HCT116 (cell line): ENCODE measurements around the gene TMEM131. TPM values are rescaled to one million over a fixed set of nuclear protein-coding genes. Genes with fewer than 3 reads are reported as not detected.

Experiments used
- ATAC-seq: fragments of 200-7000 bp; cut with Tn5 transposase; 2 replicates; pipeline ENCODE4 v1.9.1; 2020; ENCODE audit warnings: mild to moderate bottlenecking, moderate library complexity
- BruUV-seq: library from RNA; stranded (reverse); fragments of 400-500 nt; replicated peaks from 2 replicates; lab custom pipeline; 2021; lab: Mats Ljungman, UMichigan
- CTCF ChIA-PET: fragments of 300-600 bp; sonication (Branson Sonifier 250); formaldehyde crosslinking; loops from one replicate; lab custom pipeline; 2021; ENCODE audit warnings: antibody characterized with exemption; lab: Charles Lee
- POLR2A ChIA-PET: fragments of 300-600, 350-600 bp; sonication (Branson Sonifier 250); formaldehyde crosslinking; loops from one replicate; lab custom pipeline; 2021; ENCODE audit warnings: antibody characterized with exemption; lab: Charles Lee
- RAD21 ChIA-PET, 2 experiments: fragments of 300-600 bp; sonication (Branson Sonifier 250); formaldehyde crosslinking; loops; one replicate each; lab custom pipeline; 2023; ENCODE audit warnings: low total read pairs in 2 of 2; ENCODE audit not compliant: uncharacterized antibody in 2 of 2, unreplicated experiment in 2 of 2, low non-redundant PET in 1 of 2; lab: Charles Lee
- DNase-seq: peaks from one replicate; pipeline ENCODE4 v3.0.0-alpha.2; 2010; ENCODE audit warnings: low read depth, low spot score
- H2AFZ ChIP-seq: fragments of 200-600 bp; shearing (Covaris generic), sonication (generic); 2 replicates; pipeline ENCODE4 v1.6.1; 2017; ENCODE audit warnings: low read depth, mixed run types, mixed read lengths, antibody characterized with exemption, low read length; ENCODE audit not compliant: poor library complexity, severe bottlenecking
- H3K27ac ChIP-seq: 2 replicates; pipeline ENCODE4 v1.5.1; 2012; ENCODE audit warnings: low read depth, low read length
- H3K27me3 ChIP-seq: fragments of 200-600 bp; sonication (generic); 2 replicates; pipeline ENCODE4 v1.6.1; 2016; ENCODE audit warnings: mixed run types, low read length, mixed read lengths; ENCODE audit not compliant: insufficient read depth
- H3K36me3 ChIP-seq, 2 experiments: fragments of 200-500 bp in 1 of 2; fragments of 200-600 bp in 1 of 2; sonication (Bioruptor generic) in 1 of 2; sonication (generic) in 1 of 2; 2 replicates each; pipeline versions ENCODE4 v1.5.1 to v1.6.1; 2014 to 2016; ENCODE audit warnings: low read length in 2 of 2, inconsistent platforms in 1 of 2, mixed read lengths in 1 of 2, mixed run types in 1 of 2; ENCODE audit not compliant: insufficient read depth in 2 of 2, control insufficient read depth in 1 of 2
- H3K4me1 ChIP-seq, 2 experiments: fragments of 200-600 bp in 1 of 2; sonication (generic) in 1 of 2; 2 replicates each; pipeline versions ENCODE4 v1.5.1 to v1.6.1; 2012 to 2017; ENCODE audit warnings: low read length in 2 of 2, inconsistent platforms in 1 of 2, mild to moderate bottlenecking in 1 of 2, mixed read lengths in 1 of 2, mixed run types in 1 of 2, moderate library complexity in 1 of 2; ENCODE audit not compliant: insufficient read depth in 2 of 2, control insufficient read depth in 1 of 2
- H3K4me2 ChIP-seq: fragments of 200-600 bp; sonication (generic); 2 replicates; pipeline ENCODE4 v1.6.1; 2017; ENCODE audit warnings: mixed run types, low read length, mixed read lengths
- H3K4me3 ChIP-seq, 2 experiments: fragments of 200-600 bp in 1 of 2; sonication (generic) in 1 of 2; replicated peaks in 1 of 2; 2 replicates each; pipeline ENCODE4 v1.5.1; 2011 to 2016; ENCODE audit warnings: low read length in 2 of 2, control low read depth in 1 of 2, low read depth in 1 of 2, mild to moderate bottlenecking in 1 of 2, mixed read lengths in 1 of 2, mixed run types in 1 of 2
- H3K79me2 ChIP-seq: fragments of 200-600 bp; sonication (generic); 2 replicates; pipeline ENCODE4 v1.6.1; 2017; ENCODE audit warnings: mild to moderate bottlenecking, mixed run types, low read length, moderate library complexity, mixed read lengths; ENCODE audit not compliant: insufficient read depth
- H3K9ac ChIP-seq: fragments of 200-600 bp; sonication (generic); 2 replicates; pipeline ENCODE4 v1.6.1; 2016; ENCODE audit warnings: low read length, mixed read lengths
- H3K9me2 ChIP-seq: fragments of 200-600 bp; sonication (generic), shearing (Covaris generic); 2 replicates; pipeline ENCODE4 v1.6.1; 2017; ENCODE audit warnings: mixed run types, mild to moderate bottlenecking, moderate library complexity; ENCODE audit not compliant: insufficient read depth
- H3K9me3 ChIP-seq, 2 experiments: fragments of 200-500 bp in 1 of 2; fragments of 200-600 bp in 1 of 2; sonication (Bioruptor generic) in 1 of 2; sonication (generic) in 1 of 2; 2 replicates each; pipeline ENCODE4 v1.6.1; 2014 to 2017; ENCODE audit warnings: low read length in 2 of 2, mixed read lengths in 2 of 2, inconsistent platforms in 1 of 2, low read depth in 1 of 2, mild to moderate bottlenecking in 1 of 2, mixed run types in 1 of 2, moderate library complexity in 1 of 2; ENCODE audit not compliant: control insufficient read depth in 1 of 2, insufficient read depth in 1 of 2
- H4K20me1 ChIP-seq: fragments of 200-600 bp; sonication (generic), shearing (Covaris generic); 2 replicates; pipeline ENCODE4 v1.6.1; 2017; ENCODE audit warnings: mixed run types, mild to moderate bottlenecking, moderate library complexity; ENCODE audit not compliant: insufficient read depth
- EZH2 ChIP-seq: fragments of 200-600 bp; sonication (generic); IDR thresholded peaks from 2 replicates; pipeline ENCODE4 v1.6.1; 2017; ENCODE audit warnings: antibody characterized with exemption, mixed run types
- EZH2phosphoT487 ChIP-seq: fragments of 200-600 bp; IDR thresholded peaks from 2 replicates; pipeline ENCODE4 v1.6.1; 2018; ENCODE audit warnings: antibody characterized with exemption, borderline replicate concordance
- POLR2A ChIP-seq: IDR thresholded peaks from 2 replicates; pipeline ENCODE4 v1.7.0; 2011; ENCODE audit warnings: borderline replicate concordance; ENCODE audit not compliant: insufficient read depth, insufficient read length; ENCODE audit errors: extremely low read depth
- POLR2AphosphoS5 ChIP-seq: IDR thresholded peaks from 2 replicates; pipeline ENCODE4 v1.6.1; 2011; ENCODE audit warnings: mild to moderate bottlenecking, low read depth, low read length, moderate library complexity
- RAD21 ChIP-seq: IDR thresholded peaks from 2 replicates; pipeline ENCODE4 v1.6.1; 2012; ENCODE audit warnings: low read depth, mild to moderate bottlenecking
- SIN3A ChIP-seq: IDR thresholded peaks from 2 replicates; pipeline ENCODE4 v1.6.1; 2012; ENCODE audit warnings: low read depth
- SP1 ChIP-seq: IDR thresholded peaks from 2 replicates; pipeline ENCODE4 v1.6.1; 2012; ENCODE audit warnings: low read depth
- SRF ChIP-seq: IDR thresholded peaks from 2 replicates; pipeline ENCODE4 v1.6.1; 2012; ENCODE audit warnings: low read depth
- TCF7L2 ChIP-seq: IDR thresholded peaks from 2 replicates; pipeline ENCODE4 v1.7.0; 2011; ENCODE audit warnings: borderline replicate concordance, inconsistent platforms; ENCODE audit not compliant: insufficient read depth, insufficient read length; ENCODE audit errors: extremely low read depth
- YY1 ChIP-seq: IDR thresholded peaks from 2 replicates; pipeline ENCODE4 v1.6.1; 2011; ENCODE audit warnings: low read length, low read depth, moderate library complexity, mild to moderate bottlenecking; ENCODE audit not compliant: insufficient replicate concordance; ENCODE audit errors: extremely low read depth
- ZNF274 ChIP-seq: fragments of 200-500 bp; sonication (Bioruptor generic); IDR thresholded peaks from 2 replicates; pipeline ENCODE4 v1.6.1; 2014; ENCODE audit warnings: mild to moderate bottlenecking, low read depth, low read length, inconsistent platforms
- intact Hi-C: fragments of 100-400 bp; cut with micrococcal nuclease; formaldehyde crosslinking; loops from 2 replicates; pipeline ENCODE4 v1.10.0; 2022
- total RNA-seq: library from RNA; stranded (reverse); gene quantifications from one replicate; pipeline ENCODE4 v1.2.1, GENCODE V29; 2021; ENCODE audit not compliant: unreplicated experiment
- TF ChIP-seq, protein P1 (sequence below), 3 experiments: fragments of 200-600 bp in 1 of 3; sonication (generic) in 1 of 3; IDR thresholded peaks in 2 of 3; conservative IDR thresholded peaks in 1 of 3; 2 replicates each; pipeline ENCODE4 v1.5.1; 2012 to 2017; ENCODE audit warnings: low read depth in 2 of 3, low read length in 2 of 3, antibody characterized with exemption in 1 of 3, borderline replicate concordance in 1 of 3, control low read depth in 1 of 3, mild to moderate bottlenecking in 1 of 3, mixed read lengths in 1 of 3, mixed run types in 1 of 3, moderate library complexity in 1 of 3; ENCODE audit not compliant: insufficient read depth in 1 of 3
- TF ChIP-seq, protein P2 (sequence below): IDR thresholded peaks from 2 replicates; pipeline ENCODE4 v1.6.1; 2012
- TF ChIP-seq, protein P3 (sequence below): IDR thresholded peaks from 2 replicates; pipeline ENCODE4 v1.6.1; 2012; ENCODE audit warnings: low read depth

TMEM131 gene
- total RNA-seq, 1 experiment from 2014 or later, result 51.5 TPM

DNA sequence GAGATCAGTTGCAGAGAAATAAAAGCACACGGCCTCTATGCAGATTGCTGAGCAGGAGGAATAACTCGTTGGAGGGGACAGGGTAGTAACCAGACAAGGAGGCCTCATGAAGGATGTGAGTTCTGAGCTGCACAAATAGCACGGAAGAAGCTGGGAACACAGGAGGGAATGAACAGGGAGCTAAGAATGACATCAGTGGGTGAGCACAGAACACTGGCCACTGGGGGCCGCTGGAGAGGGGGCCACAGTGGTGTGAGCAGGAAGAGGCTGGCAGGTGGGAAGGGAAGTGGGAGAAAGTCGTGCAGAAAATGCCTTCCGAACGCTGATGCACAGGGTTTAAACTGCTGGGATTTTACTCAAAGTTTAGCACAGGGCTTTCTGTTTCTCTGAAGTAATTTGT is 221.3 kb downstream of the TMEM131 start:
- no peak overlapping the region for H3K9ac ChIP-seq
- H3K27ac ChIP-seq, result no peak overlapping the region
- intact Hi-C loops, result loop anchor here (10.0 kb wide), 1 partner anchor 610 kb away; no protein-coding TSS in a partner anchor
- H3K9me2 ChIP-seq, result no peaks in the 10 kb centered on the region
- DNase-seq (no peak), ATAC-seq (peak; percentile 98)
- no peak overlapping the region for H3K4me3 ChIP-seq
- no peak overlapping the region for H3K4me2 ChIP-seq
- no peaks in the 10 kb centered on the region for H3K79me2 ChIP-seq
- H3K36me3 ChIP-seq, result peaks cover 0 to 3% of the 10 kb centered on the region in 2 experiments; a peak in 2 of 4 replicates
- no peak for TF ChIP-seq ZNF274
- TF ChIP-seq RAD21, result peak; percentile 49
- TF ChIP-seq, protein P1, sequence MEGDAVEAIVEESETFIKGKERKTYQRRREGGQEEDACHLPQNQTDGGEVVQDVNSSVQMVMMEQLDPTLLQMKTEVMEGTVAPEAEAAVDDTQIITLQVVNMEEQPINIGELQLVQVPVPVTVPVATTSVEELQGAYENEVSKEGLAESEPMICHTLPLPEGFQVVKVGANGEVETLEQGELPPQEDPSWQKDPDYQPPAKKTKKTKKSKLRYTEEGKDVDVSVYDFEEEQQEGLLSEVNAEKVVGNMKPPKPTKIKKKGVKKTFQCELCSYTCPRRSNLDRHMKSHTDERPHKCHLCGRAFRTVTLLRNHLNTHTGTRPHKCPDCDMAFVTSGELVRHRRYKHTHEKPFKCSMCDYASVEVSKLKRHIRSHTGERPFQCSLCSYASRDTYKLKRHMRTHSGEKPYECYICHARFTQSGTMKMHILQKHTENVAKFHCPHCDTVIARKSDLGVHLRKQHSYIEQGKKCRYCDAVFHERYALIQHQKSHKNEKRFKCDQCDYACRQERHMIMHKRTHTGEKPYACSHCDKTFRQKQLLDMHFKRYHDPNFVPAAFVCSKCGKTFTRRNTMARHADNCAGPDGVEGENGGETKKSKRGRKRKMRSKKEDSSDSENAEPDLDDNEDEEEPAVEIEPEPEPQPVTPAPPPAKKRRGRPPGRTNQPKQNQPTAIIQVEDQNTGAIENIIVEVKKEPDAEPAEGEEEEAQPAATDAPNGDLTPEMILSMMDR (IDR thresholded peaks at IDR 0.05 in 2 of 3, conservative IDR thresholded peaks at IDR 0.05 in 1 of 3; ENCODE audit: borderline replicate concordance in 1 of 3, insufficient read depth in 1 of 3, low read depth in 2 of 3, low read length in 2 of 3), result peak; percentile 22 to 67 (median 60); a peak in 5 of 6 replicates
- no peaks in the 10 kb centered on the region for H4K20me1 ChIP-seq
- RAD21 ChIA-PET, result interaction anchor here in 1 of 2 experiments (1.1 kb wide), 1 partner anchor 495 kb away, joined by 3 read pairs; no protein-coding TSS in a partner anchor
- H3K9me3 ChIP-seq, result no peaks in the 10 kb centered on the region
- CTCF ChIA-PET, result interaction anchor here (0.6 to 1.2 kb wide), 5 partner anchors 11 to 611 kb away, joined by 3 to 7 read pairs (median 3); no protein-coding TSS in a partner anchor
- H3K4me1 ChIP-seq, result no peaks in the 10 kb centered on the region
- no TSS peak for BruUV-seq
- POLR2A ChIA-PET, result no interaction called here
- no peak overlapping the region for H2AFZ ChIP-seq
- no peaks in the 10 kb centered on the region for H3K27me3 ChIP-seq

DNA sequence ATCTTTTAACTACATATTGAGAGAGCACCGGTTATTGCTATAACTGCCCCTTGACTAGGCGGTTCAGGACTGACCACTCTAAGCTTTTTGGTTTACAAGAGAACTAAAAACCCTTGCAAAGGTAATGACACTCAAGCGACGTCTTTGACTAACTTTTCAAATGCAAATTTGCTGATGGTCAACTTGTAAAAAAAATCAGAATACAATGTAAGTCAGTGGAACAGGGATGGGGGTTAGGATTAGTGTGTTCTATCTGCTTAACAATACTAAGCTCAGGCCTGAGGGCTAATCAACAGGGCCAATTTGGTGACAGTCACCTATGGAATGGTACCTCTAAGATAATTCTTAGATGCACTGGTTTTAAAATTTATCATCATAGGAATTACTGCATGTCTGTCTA is 225.3 kb downstream of the TMEM131 start:
- BruUV-seq, result no TSS peak
- no peak for TF ChIP-seq SIN3A
- TF ChIP-seq, protein P2, sequence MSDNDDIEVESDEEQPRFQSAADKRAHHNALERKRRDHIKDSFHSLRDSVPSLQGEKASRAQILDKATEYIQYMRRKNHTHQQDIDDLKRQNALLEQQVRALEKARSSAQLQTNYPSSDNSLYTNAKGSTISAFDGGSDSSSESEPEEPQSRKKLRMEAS, result no peak
- TF ChIP-seq POLR2AphosphoS5, result no peak
- no peak for TF ChIP-seq SRF
- no peak for TF ChIP-seq YY1
- no peak for TF ChIP-seq SP1
- TF ChIP-seq EZH2, result no peak
- TF ChIP-seq TCF7L2, result no peak
- TF ChIP-seq, protein P3, sequence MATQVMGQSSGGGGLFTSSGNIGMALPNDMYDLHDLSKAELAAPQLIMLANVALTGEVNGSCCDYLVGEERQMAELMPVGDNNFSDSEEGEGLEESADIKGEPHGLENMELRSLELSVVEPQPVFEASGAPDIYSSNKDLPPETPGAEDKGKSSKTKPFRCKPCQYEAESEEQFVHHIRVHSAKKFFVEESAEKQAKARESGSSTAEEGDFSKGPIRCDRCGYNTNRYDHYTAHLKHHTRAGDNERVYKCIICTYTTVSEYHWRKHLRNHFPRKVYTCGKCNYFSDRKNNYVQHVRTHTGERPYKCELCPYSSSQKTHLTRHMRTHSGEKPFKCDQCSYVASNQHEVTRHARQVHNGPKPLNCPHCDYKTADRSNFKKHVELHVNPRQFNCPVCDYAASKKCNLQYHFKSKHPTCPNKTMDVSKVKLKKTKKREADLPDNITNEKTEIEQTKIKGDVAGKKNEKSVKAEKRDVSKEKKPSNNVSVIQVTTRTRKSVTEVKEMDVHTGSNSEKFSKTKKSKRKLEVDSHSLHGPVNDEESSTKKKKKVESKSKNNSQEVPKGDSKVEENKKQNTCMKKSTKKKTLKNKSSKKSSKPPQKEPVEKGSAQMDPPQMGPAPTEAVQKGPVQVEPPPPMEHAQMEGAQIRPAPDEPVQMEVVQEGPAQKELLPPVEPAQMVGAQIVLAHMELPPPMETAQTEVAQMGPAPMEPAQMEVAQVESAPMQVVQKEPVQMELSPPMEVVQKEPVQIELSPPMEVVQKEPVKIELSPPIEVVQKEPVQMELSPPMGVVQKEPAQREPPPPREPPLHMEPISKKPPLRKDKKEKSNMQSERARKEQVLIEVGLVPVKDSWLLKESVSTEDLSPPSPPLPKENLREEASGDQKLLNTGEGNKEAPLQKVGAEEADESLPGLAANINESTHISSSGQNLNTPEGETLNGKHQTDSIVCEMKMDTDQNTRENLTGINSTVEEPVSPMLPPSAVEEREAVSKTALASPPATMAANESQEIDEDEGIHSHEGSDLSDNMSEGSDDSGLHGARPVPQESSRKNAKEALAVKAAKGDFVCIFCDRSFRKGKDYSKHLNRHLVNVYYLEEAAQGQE, result no peak
- no peak for TF ChIP-seq POLR2A
- TF ChIP-seq EZH2phosphoT487, result no peak

More for the DNA sequence above, 225.3 kb downstream of the TMEM131 start:
- ChIA-PET RAD21 (no interaction called here), CTCF (no interaction called here), POLR2A (no interaction called here)
- no peak for ATAC-seq
- Histone ChIP-seq H3K4me3 (no peak overlapping the region), H3K27me3 (no peaks in the 10 kb centered on the region), H3K79me2 (no peaks in the 10 kb centered on the region), H3K9me2 (no peaks in the 10 kb centered on the region), H3K9me3 (no peaks in the 10 kb centered on the region), H3K4me1 (no peaks in the 10 kb centered on the region), H2AFZ (no peak overlapping the region), H3K9ac (no peak overlapping the region), H4K20me1 (no peaks in the 10 kb centered on the region), H3K36me3 (peaks cover 2 to 6% of the 10 kb centered on the region in 2 experiments), H3K27ac (no peak overlapping the region), H3K4me2 (no peak overlapping the region)
- intact Hi-C loops, result loop anchor here (10.0 kb wide), 1 partner anchor 614 kb away; no protein-coding TSS in a partner anchor
- no peak for DNase-seq
